Measurements from ENCODE around the gene RASGEF1C.

RASGEF1C gene

DNA sequence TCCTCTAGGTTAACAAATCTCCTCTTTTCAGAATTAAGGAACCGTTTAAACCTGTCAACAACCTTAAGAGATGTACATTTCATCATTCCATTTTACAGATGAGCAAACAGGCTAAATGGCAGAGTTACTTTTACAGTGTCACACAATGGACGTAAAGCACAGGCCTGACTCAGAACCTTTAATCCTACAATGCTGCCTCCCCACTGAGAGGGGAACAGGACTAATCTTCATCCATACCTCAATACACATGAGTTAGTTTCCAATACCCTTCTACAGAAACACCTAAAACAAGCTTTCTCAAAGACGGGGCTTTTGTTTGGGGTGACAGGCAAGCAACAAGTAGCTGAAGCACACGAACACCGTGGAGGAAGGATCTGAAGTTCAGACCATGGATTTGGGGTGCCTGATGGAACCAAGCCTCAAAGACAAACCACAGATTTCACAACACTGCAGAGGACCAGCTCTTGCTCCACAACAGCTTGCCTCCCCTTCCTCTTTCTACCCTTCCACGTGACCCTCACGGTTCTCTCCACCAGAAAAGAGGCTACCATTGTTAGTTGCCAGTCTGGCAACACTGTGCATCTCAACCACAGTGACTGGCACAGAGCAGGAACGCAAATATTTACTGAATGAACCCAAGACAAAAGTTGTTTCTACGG is 139.3 kb downstream of the RASGEF1C start:
- H3K9ac ChIP-seq (ENCODE audit: low read length in 5 of 5) = peak overlapping the region in 3 of 5 donors; percentile 80 to 93 (median 83)
- no peaks in the 10 kb centered on the region for H3K27me3 ChIP-seq (ENCODE audit: control insufficient read depth in 5 of 5, insufficient read depth in 4 of 5, low read length in 5 of 5)
- peak overlapping the region; percentile 84 for H3K27ac ChIP-seq (ENCODE audit: low read depth, low read length)
- peak overlapping the region; percentile 73 to 90 (median 82) for H3K4me3 ChIP-seq (ENCODE audit: low read depth in 1 of 5, low read length in 5 of 5)
- no peaks in the 10 kb centered on the region for H3K36me3 ChIP-seq (ENCODE audit: control insufficient read depth in 5 of 5, insufficient read depth in 5 of 5, low read length in 5 of 5)
- H3K4me1 ChIP-seq (ENCODE audit: control insufficient read depth in 5 of 5, insufficient read depth in 5 of 5, low read length in 5 of 5) = peaks cover 4 to 37% (median 33%) of the 10 kb centered on the region in 5 donors
- H3K9me3 ChIP-seq (ENCODE audit: control insufficient read depth in 5 of 5, low read length in 5 of 5) = no peaks in the 10 kb centered on the region

DNA sequence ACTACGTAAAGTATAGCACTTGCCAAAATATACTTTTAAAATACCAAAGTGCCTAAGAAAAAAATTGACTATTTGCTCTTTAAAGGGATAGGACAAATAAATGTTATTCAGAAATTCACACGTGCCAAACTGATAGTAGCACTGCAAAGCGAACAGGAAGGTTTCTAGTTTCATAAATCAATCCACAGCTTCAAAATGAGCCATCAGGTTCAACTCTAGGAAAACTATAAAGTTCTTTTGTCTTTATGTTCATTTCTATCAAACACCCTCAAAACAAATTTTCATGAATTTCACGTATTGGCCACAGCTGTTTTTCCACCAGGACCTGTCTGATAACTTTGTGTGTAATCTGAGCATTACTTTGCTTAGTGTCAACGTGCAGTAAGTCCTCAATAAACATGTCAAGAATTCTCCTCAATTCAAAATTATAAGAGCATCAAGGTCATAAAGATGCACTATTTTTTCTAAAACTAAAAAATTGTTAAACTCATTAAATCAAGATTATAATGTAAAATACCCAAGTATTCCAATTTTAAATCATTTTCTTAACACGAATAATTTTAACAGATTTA is 140.4 kb downstream of the RASGEF1C start:
- peak overlapping the region; percentile 84 for H3K27ac ChIP-seq (ENCODE audit: low read depth, low read length)
- peaks cover 4 to 37% (median 33%) of the 10 kb centered on the region in 5 donors for H3K4me1 ChIP-seq (ENCODE audit: control insufficient read depth in 5 of 5, insufficient read depth in 5 of 5, low read length in 5 of 5)
- H3K9me3 ChIP-seq (ENCODE audit: control insufficient read depth in 5 of 5, low read length in 5 of 5) = no peaks in the 10 kb centered on the region
- no peaks in the 10 kb centered on the region for H3K36me3 ChIP-seq (ENCODE audit: control insufficient read depth in 5 of 5, insufficient read depth in 5 of 5, low read length in 5 of 5)
- H3K9ac ChIP-seq (ENCODE audit: low read length in 5 of 5) = no peak overlapping the region
- no peaks in the 10 kb centered on the region for H3K27me3 ChIP-seq (ENCODE audit: control insufficient read depth in 5 of 5, insufficient read depth in 4 of 5, low read length in 5 of 5)
- no peak overlapping the region for H3K4me3 ChIP-seq (ENCODE audit: low read depth in 1 of 5, low read length in 5 of 5)

DNA sequence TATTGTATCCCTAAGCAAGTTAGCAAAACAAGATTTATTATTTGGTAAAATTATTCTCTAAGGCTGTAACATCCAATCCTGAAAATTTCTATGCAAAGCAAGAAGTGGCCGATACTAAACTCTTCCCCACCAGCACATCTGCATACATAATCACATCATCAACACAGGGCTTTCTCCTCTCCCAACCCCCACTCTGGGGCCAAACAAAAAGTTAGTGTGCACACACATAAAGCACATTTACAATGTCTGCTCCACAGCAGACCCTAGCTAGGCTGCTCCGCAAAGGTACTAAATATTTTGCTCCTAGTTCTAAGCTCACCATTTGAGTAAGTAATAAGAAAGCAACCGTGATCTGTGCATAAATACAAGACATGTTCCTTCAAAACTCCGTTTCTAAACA is 141.0 kb downstream of the RASGEF1C start:
- peaks cover 4 to 37% (median 33%) of the 10 kb centered on the region in 5 donors for H3K4me1 ChIP-seq (ENCODE audit: control insufficient read depth in 5 of 5, insufficient read depth in 5 of 5, low read length in 5 of 5)
- peak overlapping the region in 1 of 5 donors; percentile 49 for H3K9ac ChIP-seq (ENCODE audit: low read length in 5 of 5)
- H3K27ac ChIP-seq (ENCODE audit: low read depth, low read length) = no peak overlapping the region
- no peaks in the 10 kb centered on the region for H3K36me3 ChIP-seq (ENCODE audit: control insufficient read depth in 5 of 5, insufficient read depth in 5 of 5, low read length in 5 of 5)
- H3K4me3 ChIP-seq (ENCODE audit: low read depth in 1 of 5, low read length in 5 of 5) = no peak overlapping the region
- H3K9me3 ChIP-seq (ENCODE audit: control insufficient read depth in 5 of 5, low read length in 5 of 5) = no peaks in the 10 kb centered on the region
- H3K27me3 ChIP-seq (ENCODE audit: control insufficient read depth in 5 of 5, insufficient read depth in 4 of 5, low read length in 5 of 5) = no peaks in the 10 kb centered on the region

DNA sequence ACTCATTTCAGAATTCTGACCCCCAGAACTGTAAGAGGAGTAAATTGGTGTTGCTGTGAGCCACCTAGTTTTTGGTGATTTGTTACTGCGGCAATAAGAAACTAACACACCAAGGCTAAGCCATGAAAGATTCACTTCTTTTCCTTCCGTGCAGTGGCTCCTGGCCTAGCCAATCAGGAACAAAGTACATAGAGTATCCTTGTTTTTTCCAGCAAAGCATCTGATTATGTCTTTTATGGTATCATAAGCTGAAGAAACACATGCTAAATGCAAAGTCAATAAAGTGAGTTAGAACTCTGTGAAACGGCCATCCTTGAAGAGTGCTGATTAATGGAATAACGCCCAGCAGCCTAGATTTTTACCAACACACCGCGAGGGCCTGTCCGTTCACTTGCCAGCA is 148.8 kb downstream of the RASGEF1C start:
- Histone ChIP-seq H3K4me3 (ENCODE audit: low read depth in 1 of 5, low read length in 5 of 5) (no peak overlapping the region), H3K4me1 (ENCODE audit: control insufficient read depth in 5 of 5, insufficient read depth in 5 of 5, low read length in 5 of 5) (no peaks in the 10 kb centered on the region), H3K27me3 (ENCODE audit: control insufficient read depth in 5 of 5, insufficient read depth in 4 of 5, low read length in 5 of 5) (no peaks in the 10 kb centered on the region), H3K27ac (ENCODE audit: low read depth, low read length) (no peak overlapping the region), H3K36me3 (ENCODE audit: control insufficient read depth in 5 of 5, insufficient read depth in 5 of 5, low read length in 5 of 5) (no peaks in the 10 kb centered on the region), H3K9me3 (ENCODE audit: control insufficient read depth in 5 of 5, low read length in 5 of 5) (no peaks in the 10 kb centered on the region), H3K9ac (ENCODE audit: low read length in 5 of 5) (no peak overlapping the region)

DNA sequence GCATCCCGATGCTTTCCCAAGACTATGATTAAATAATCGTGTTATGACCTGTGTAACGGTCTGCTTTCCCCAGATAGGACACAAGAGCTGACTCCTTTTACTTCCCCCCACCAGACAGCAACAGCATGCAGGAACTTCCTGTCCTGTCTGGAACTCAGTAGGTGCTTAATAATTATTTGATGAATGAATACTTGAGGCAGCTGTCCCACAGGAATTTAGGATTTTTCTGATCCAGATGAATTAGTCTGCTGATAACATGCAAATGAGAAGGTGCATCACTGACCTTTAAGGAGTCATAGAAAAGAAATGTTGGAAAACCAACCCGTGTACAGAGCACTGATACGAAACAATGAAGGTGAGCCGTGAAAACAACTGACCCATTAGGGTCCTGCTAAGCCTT is 149.7 kb downstream of the RASGEF1C start:
- Histone ChIP-seq H3K27ac (ENCODE audit: low read depth, low read length) (no peak overlapping the region), H3K4me1 (ENCODE audit: control insufficient read depth in 5 of 5, insufficient read depth in 5 of 5, low read length in 5 of 5) (no peaks in the 10 kb centered on the region), H3K27me3 (ENCODE audit: control insufficient read depth in 5 of 5, insufficient read depth in 4 of 5, low read length in 5 of 5) (no peaks in the 10 kb centered on the region), H3K9ac (ENCODE audit: low read length in 5 of 5) (no peak overlapping the region), H3K9me3 (ENCODE audit: control insufficient read depth in 5 of 5, low read length in 5 of 5) (no peaks in the 10 kb centered on the region), H3K4me3 (ENCODE audit: low read depth in 1 of 5, low read length in 5 of 5) (no peak overlapping the region), H3K36me3 (ENCODE audit: control insufficient read depth in 5 of 5, insufficient read depth in 5 of 5, low read length in 5 of 5) (no peaks in the 10 kb centered on the region)

DNA sequence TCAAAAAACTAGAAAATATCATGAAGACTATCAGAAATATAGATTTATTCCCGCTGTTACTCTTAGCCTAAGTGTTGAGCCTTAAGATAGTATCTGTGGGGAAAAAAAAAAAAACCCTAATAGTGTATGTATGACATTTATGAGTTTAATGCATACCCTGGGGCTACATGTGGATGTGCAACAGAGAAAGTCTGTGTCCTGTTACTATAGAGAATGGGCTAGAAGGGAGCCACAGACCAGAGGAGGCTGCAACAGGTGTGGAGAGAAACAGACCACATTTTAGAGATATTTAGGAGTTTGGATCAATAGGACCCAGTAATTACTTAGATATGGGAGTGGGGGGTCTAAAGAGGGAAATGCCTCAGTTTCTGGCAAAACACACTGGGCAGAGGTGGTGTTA is 152.9 kb downstream of the RASGEF1C start:
- Histone ChIP-seq H3K36me3 (ENCODE audit: control insufficient read depth in 5 of 5, insufficient read depth in 5 of 5, low read length in 5 of 5) (no peaks in the 10 kb centered on the region), H3K27ac (ENCODE audit: low read depth, low read length) (no peak overlapping the region), H3K9ac (ENCODE audit: low read length in 5 of 5) (no peak overlapping the region), H3K9me3 (ENCODE audit: control insufficient read depth in 5 of 5, low read length in 5 of 5) (no peaks in the 10 kb centered on the region), H3K27me3 (ENCODE audit: control insufficient read depth in 5 of 5, insufficient read depth in 4 of 5, low read length in 5 of 5) (no peaks in the 10 kb centered on the region), H3K4me3 (ENCODE audit: low read depth in 1 of 5, low read length in 5 of 5) (no peak overlapping the region), H3K4me1 (ENCODE audit: control insufficient read depth in 5 of 5, insufficient read depth in 5 of 5, low read length in 5 of 5) (peaks cover 0 to 8% (median 5%) of the 10 kb centered on the region in 5 donors)

DNA sequence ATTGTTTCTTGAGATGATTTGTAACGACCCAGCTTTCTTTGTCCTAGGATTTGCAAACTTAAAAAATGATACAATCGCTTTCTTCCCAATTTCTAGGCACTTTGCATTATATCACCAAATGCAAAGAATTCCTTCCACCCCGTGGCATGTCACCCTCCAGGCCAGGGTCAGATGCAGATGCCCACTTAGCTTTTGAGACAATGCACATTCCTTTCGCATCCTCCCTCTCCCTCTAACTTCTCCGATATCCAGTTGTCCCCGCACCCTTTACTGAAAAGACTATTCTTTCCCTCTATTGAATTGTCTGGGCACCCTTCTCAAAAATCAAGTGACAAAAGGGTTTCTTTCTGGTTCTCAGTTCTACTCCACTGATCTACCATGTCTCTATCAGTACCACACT is 154.8 kb downstream of the RASGEF1C start:
- Histone ChIP-seq H3K27me3 (ENCODE audit: control insufficient read depth in 5 of 5, insufficient read depth in 4 of 5, low read length in 5 of 5) (no peaks in the 10 kb centered on the region), H3K9ac (ENCODE audit: low read length in 5 of 5) (no peak overlapping the region), H3K4me3 (ENCODE audit: low read depth in 1 of 5, low read length in 5 of 5) (no peak overlapping the region), H3K36me3 (ENCODE audit: control insufficient read depth in 5 of 5, insufficient read depth in 5 of 5, low read length in 5 of 5) (no peaks in the 10 kb centered on the region), H3K27ac (ENCODE audit: low read depth, low read length) (no peak overlapping the region), H3K4me1 (ENCODE audit: control insufficient read depth in 5 of 5, insufficient read depth in 5 of 5, low read length in 5 of 5) (peaks cover 0 to 25% (median 20%) of the 10 kb centered on the region in 5 donors), H3K9me3 (ENCODE audit: control insufficient read depth in 5 of 5, low read length in 5 of 5) (no peaks in the 10 kb centered on the region)

DNA sequence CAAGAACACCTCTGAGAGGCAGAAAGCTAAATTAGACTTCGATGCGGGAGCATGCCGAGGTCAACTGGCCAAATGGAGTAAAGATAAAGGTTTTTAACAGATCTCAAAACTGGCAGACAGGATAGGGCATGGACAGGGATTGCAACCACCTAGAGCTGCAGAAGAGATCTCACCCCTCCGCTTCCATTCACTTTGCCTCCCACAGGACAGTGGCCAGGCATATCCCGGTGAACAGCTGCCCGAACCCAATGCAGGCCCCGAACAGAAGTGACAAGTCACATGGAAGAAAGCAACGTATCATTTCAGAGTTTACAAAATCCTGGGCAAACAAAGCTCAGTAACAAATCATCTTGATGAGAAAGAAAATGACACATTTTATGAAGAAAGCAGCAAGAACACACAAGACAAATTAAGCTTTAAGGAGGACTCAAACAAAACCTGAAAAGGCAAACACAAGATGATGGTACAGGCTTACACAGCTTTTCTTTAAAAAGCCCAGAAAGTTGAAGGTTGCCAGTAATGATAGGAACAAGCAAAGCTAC is 155.9 kb downstream of the RASGEF1C start:
- Histone ChIP-seq H3K9ac (ENCODE audit: low read length in 5 of 5) (peak overlapping the region in 1 of 5 donors; percentile 35), H3K36me3 (ENCODE audit: control insufficient read depth in 5 of 5, insufficient read depth in 5 of 5, low read length in 5 of 5) (no peaks in the 10 kb centered on the region), H3K4me1 (ENCODE audit: control insufficient read depth in 5 of 5, insufficient read depth in 5 of 5, low read length in 5 of 5) (peaks cover 2 to 36% (median 31%) of the 10 kb centered on the region in 5 donors), H3K4me3 (ENCODE audit: low read depth in 1 of 5, low read length in 5 of 5) (no peak overlapping the region), H3K9me3 (ENCODE audit: control insufficient read depth in 5 of 5, low read length in 5 of 5) (no peaks in the 10 kb centered on the region), H3K27ac (ENCODE audit: low read depth, low read length) (peak overlapping the region; percentile 24), H3K27me3 (ENCODE audit: control insufficient read depth in 5 of 5, insufficient read depth in 4 of 5, low read length in 5 of 5) (no peaks in the 10 kb centered on the region)

DNA sequence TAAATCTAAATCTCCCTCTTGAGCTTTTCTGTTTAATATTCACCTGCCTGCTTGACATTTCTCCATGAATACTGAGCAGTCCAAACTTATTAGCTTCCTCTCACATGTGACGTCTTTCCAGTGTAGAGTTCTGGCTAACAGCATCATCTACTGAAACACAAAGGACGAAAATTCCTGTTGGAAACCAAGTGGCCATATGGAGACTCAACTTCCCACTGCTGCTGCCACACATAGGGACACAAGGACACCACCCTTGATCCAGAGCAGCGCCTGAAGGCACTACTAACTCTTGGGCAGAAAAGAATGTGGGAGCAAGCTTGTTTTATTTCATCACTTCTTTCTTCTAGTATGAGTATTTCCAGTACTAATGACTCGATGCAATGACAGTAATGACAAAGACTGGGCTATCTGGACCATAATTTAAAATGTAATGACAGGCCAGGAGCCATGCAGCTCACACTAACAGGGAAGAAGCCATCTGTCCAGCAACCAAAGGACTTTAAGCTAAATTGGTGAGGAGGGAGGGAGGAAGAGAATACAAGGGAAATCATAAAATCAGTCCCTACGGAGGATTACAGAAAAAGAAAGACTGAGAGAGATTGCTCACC is 156.7 kb downstream of the RASGEF1C start:
- Histone ChIP-seq H3K4me3 (ENCODE audit: low read depth in 1 of 5, low read length in 5 of 5) (no peak overlapping the region), H3K4me1 (ENCODE audit: control insufficient read depth in 5 of 5, insufficient read depth in 5 of 5, low read length in 5 of 5) (peaks cover 4 to 44% (median 39%) of the 10 kb centered on the region in 5 donors), H3K9me3 (ENCODE audit: control insufficient read depth in 5 of 5, low read length in 5 of 5) (no peaks in the 10 kb centered on the region), H3K9ac (ENCODE audit: low read length in 5 of 5) (no peak overlapping the region), H3K27me3 (ENCODE audit: control insufficient read depth in 5 of 5, insufficient read depth in 4 of 5, low read length in 5 of 5) (no peaks in the 10 kb centered on the region), H3K27ac (ENCODE audit: low read depth, low read length) (no peak overlapping the region), H3K36me3 (ENCODE audit: control insufficient read depth in 5 of 5, insufficient read depth in 5 of 5, low read length in 5 of 5) (no peaks in the 10 kb centered on the region)

All from subcutaneous abdominal adipose tissue (tissue), 5 donors.